ENCODE measurements around the gene KLHL28.
"Not testable (repeated sequence)": the region's sequence is repeated elsewhere in the genome, so short reads cannot be mapped to it uniquely, and the experiment has no call there.

KLHL28 gene

DNA sequence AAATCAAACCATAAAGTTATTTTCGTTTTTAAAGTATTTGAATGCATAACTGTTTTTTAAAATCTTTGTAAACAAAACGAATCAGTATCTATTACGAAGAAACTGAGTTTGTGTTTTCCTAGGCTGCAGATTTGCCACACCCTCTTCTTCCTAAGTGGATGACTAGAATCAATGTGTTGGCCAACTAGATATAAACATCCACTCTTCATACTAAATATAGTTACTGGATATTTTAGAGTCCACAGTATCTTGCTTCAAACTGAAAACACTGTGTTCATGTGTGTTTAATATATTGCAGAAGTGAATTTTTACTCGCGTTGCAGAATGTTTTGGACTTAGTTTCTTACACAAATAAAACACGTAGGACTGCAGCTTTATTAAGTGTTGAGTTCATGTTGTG, 63.2 kb downstream of the KLHL28 start:
- no peak overlapping the region; the same call in 1 of the 2 replicates for H3K27ac ChIP-seq
- TF ChIP-seq, protein P1, sequence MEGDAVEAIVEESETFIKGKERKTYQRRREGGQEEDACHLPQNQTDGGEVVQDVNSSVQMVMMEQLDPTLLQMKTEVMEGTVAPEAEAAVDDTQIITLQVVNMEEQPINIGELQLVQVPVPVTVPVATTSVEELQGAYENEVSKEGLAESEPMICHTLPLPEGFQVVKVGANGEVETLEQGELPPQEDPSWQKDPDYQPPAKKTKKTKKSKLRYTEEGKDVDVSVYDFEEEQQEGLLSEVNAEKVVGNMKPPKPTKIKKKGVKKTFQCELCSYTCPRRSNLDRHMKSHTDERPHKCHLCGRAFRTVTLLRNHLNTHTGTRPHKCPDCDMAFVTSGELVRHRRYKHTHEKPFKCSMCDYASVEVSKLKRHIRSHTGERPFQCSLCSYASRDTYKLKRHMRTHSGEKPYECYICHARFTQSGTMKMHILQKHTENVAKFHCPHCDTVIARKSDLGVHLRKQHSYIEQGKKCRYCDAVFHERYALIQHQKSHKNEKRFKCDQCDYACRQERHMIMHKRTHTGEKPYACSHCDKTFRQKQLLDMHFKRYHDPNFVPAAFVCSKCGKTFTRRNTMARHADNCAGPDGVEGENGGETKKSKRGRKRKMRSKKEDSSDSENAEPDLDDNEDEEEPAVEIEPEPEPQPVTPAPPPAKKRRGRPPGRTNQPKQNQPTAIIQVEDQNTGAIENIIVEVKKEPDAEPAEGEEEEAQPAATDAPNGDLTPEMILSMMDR (IDR thresholded peaks at IDR 0.05): no peak
- TF ChIP-seq ZFX (IDR thresholded peaks at IDR 0.05; ENCODE audit: borderline replicate concordance): no peak

DNA sequence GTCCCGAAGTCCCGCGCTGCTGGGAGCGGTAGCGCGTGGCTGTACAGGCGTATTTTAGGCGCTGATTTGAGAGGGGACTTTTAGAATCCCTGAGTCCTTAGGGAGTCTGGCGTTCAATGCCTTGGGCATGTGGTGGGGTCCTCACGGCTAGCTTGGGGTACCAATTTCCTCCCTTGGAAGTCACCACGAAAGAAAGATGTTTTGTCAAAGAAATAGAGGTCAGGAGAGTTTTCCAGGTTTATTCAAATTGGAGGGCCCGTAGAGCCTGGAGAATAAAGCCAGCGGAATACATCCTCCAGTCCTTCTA, 63.9 kb downstream of the KLHL28 start:
- TF ChIP-seq, protein P1 (IDR thresholded peaks at IDR 0.05): no peak
- no peak for TF ChIP-seq ZFX (IDR thresholded peaks at IDR 0.05; ENCODE audit: borderline replicate concordance)
- peak overlapping the region; percentile 95 for H3K27ac ChIP-seq

DNA sequence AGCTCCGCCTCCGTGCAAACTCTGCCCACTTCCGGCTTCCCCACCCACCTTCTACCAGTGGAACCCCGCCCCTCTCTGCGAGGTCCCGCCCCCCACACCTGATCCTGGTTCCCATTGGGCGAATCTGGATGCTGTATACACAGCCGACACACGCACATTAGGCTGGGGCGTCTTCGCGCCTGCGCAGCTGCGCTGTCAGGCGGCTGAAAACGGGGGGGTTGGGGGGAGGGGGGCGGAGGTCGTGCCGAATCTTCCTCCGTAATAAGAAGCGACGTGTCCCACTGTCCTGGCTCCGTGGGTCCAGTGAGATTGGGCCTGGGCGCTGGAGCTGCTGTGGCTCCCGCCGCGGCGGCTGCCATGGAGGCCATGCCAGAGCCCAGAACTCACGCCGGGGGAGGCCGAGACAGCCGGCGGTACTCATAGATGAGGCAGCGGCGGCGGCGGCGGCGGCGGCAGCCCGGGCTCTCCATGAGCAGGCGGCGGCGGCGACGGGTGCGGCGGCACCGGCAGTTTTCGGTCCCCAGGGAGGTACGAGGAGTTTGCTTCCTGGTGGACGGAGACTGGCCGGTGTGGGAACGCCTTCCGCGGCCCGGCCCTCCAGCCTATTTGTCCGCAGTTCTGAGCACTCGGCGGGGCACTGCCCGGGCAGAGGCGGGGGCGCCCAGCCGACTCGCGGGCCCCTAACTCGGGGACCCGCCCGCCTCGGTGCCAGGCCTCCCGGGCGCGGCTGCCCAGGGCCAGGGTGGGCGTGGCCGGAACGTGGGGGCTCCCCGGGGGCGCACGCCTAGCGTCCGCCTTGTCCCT, 64.5 kb downstream of the KLHL28 start:
- TF ChIP-seq, protein P1 (IDR thresholded peaks at IDR 0.05): no peak; the same call in 1 of the 2 replicates
- no peak for TF ChIP-seq ZFX (IDR thresholded peaks at IDR 0.05; ENCODE audit: borderline replicate concordance)

DNA sequence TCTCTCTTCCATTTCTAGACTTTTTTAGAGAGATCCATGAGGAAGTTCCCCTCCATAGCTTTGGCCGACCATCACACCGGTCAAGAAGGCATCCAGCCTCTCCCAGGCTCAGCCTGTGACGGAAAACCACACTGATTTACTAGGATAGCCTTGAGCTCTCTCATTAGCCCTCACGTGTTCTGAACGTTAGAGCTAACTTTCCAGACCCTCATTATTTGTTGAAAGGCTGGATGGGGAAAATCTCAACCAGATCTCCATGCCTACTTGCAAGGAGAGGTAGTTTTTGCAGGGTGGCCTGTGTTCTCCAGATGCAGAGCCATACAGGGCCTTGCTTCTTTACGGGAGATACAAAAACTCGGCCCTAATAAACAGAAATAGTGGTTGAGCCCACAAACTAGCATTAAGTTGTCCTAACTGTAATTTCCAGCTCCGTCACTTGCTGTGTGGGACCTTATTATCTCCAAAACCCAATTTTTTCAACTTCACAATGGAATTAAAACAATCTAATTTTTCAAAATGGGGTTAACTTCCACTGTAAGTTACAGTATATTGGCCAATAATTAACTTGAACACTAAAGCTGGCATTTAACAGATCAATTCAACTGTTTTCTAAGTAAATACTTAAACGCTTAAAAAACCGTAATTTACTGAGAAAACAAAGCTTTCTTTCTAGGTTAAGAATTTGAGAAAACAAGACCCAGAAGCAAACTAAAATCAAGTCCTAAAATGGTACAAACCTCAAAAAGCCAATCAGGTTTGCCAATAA, 65.3 kb downstream of the KLHL28 start:
- H3K27ac ChIP-seq: peak overlapping the region; percentile 95

More for the DNA sequence above, 64.5 kb downstream of the KLHL28 start:
- H3K27ac ChIP-seq: peak overlapping the region; percentile 95

DNA sequence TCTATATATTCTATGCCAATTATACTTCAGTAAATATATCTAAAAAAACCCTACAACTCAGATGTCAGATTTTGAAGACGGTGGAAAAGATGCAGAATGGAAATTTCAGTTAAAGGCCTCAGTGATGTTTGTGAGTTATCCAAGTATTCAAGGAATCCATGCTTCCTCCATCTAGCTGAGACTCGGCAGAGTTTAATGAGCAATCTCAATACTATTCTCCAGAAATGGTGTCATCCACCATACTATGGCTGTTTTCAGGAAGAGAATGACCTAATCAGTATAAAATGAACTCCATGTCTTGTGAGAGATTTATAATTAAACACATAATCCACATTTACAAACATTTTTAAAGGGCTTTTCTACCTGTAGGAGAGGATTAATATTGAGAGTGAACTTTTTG, 66.0 kb downstream of the KLHL28 start:
- H3K27ac ChIP-seq: no peak overlapping the region

More for the DNA sequence above, 65.3 kb downstream of the KLHL28 start:
- TF ChIP-seq ZFX (IDR thresholded peaks at IDR 0.05; ENCODE audit: borderline replicate concordance): no peak
- TF ChIP-seq, protein P1 (IDR thresholded peaks at IDR 0.05): no peak

DNA sequence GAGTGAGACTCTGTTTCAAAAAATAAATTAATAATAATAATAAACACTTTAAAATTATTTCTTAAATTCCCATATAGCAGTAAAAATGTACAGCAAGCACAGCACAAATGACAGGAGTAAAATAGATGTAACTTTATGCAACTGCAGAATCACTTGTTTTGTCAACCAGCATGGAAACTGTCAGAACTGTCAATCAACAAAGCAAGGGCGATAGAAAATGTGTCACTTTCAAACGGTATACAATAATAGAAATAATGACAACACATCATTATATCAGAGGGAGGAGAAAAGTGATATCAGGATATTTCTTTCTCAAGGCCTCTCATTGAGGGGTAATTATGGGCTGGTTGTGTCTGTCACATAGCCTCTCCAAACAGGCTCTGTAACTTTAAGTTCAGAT, 68.2 kb downstream of the KLHL28 start:
- no peak overlapping the region for H3K27ac ChIP-seq
- TF ChIP-seq, protein P1 (IDR thresholded peaks at IDR 0.05): no peak
- TF ChIP-seq ZFX (IDR thresholded peaks at IDR 0.05; ENCODE audit: borderline replicate concordance): no peak

More for the DNA sequence above, 66.0 kb downstream of the KLHL28 start:
- TF ChIP-seq, protein P1 (IDR thresholded peaks at IDR 0.05): no peak
- TF ChIP-seq ZFX (IDR thresholded peaks at IDR 0.05; ENCODE audit: borderline replicate concordance): no peak

DNA sequence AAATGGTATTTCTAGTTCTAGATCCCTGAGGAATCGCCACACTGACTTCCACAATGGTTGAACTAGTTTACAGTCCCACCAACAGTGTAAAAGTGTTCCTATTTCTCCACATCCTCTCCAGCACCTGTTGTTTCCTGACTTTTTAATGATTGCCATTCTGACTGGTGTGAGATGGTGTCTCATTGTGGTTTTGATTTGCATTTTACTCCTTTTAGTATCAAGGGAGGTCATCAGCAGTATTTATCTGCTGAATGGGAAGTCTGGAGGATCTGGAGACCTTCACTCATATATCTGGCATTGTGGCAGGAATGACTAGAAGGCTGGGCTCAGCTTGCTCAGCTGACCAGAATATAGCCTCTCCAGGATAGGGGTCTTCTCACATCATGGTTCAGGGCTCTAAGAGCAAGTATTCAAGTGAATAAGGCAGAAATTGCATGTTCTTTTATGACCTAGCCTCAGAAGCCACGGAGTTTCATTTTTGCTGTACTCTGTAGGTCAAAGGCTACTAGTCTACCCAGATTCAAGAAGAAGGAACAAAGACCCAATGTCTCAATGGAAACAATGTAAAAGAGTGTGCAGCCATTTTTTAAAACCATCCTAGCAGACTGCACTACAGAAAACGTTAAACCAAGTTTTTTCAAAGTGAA, 69.9 kb downstream of the KLHL28 start:
- H3K27ac ChIP-seq: not testable (repeated sequence)
